ENCODE measurements around the gene MACROH2A1. TPM values are rescaled to one million over a fixed set of nuclear protein-coding genes. Genes with fewer than 3 reads are reported as not detected.

The MACROH2A1 gene
- total RNA-seq, 1 donor from 2014 or later, result 196 TPM

GRCh38 chr5:135435467-135436330 is 36.7 kb upstream of the MACROH2A1 start:
- ATAC-seq, result no peak

DNA sequence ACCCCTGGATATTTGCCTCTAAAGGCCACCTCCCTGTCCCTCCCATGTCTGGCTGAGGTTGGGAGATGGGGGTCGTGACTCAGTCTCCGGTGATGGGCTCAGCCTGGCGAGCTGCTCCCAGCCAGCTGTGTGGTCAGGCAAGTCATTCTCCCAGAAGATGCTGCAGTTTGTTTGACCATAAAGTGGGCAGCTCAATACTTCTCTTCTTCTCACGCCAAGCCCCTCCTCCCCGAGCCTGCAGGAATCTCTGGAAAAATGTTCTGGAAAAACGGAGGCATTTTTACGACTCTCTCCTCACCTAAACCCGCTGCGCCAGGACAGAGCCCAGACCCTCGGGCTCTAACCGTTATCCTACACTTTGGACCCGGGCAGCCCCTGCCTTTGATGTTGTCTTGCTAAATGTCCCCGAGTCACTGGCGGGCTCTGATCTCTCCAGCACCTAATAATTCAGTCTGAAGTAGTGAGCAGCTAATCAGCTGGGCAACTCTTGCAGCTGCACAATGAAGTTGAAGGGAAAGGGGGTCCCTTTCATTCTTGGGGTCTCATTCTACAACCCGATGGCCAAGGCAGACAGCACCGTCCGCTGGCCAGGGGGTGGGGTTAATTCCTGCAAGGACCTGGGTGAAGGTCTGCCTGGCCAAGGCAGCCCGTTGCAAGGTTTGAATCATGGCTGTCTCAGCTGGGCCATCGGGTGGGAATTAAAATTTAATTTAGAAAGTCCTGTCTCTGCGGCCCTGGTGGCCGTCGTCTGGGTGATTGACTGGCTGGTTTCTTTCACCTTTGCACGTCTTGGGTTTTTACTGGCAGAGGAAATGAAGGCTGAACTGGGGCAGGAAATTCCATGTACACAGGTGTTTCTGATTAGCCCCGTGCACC is 35.8 kb upstream of the MACROH2A1 start:
- ATAC-seq, result no peak

DNA sequence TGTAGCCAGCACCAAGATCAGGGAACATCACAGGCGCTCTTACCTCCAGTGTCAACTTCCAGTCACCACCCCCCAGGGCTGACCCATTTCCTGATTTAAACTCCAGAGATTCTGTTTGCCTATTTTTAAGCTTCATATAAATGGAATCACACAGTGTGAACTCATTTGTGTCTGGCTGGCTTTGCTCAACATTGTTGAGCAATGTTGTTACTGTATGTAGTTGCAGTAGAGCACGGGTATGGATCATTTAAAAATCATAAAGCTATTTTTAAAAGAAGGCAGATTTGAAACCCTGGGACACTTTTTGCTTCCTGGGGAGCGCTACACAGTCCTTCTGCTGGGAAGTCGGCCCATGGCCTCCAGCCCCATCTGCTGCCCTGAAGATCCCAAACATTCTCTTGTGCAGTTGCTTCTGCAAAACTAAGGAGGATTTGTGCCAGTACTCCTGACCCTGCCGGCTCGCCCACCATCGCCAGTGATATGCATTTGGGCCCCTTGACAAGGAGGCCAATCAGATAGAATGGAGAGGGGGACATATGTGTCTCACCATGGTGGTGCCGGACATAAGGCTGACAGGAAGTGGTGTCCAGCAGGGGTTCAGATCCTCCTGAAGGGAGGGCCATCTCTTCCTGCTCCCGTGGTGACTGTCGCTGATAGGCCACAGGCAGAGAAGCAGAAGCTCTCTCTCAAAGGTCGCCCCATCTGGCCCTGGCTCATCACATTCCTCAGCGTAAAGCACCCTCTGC is 34.8 kb upstream of the MACROH2A1 start:
- ATAC-seq, result no peak

DNA sequence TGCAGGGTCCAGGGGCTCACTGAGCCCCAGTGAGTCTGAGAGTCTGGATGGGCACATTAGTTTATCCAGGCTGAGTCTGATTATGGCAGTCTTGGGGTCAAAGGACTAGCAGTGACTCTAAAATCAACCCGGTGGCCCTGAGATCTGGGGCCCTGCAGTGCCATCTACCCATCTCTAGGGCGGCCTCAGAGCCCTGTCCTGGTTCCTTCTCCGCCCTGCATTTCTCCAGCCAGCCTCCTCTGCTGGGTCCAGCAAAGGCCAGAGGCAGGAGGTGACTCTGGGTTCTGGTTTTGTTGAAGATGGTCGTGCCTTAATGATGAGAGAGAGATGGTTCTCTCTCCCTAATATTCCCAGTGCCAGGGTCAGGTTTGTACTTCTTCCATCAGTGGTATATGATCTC is 33.1 kb upstream of the MACROH2A1 start:
- ATAC-seq, result no peak

DNA sequence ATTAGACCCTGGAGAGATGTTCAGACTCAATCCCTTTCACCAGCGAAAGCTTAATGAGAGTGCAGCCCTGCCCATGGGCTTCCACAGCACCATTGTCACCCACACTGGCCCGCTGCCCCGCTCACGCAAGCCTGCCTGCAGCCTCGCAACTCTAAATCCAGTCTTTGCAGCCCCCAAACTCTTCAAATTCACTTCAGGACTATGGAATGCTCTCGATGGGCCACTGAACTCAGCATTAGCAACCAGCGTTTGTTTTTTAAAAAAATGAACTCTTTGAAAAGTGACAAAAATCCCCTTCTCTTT is 31.1 kb upstream of the MACROH2A1 start:
- ATAC-seq, result no peak

DNA sequence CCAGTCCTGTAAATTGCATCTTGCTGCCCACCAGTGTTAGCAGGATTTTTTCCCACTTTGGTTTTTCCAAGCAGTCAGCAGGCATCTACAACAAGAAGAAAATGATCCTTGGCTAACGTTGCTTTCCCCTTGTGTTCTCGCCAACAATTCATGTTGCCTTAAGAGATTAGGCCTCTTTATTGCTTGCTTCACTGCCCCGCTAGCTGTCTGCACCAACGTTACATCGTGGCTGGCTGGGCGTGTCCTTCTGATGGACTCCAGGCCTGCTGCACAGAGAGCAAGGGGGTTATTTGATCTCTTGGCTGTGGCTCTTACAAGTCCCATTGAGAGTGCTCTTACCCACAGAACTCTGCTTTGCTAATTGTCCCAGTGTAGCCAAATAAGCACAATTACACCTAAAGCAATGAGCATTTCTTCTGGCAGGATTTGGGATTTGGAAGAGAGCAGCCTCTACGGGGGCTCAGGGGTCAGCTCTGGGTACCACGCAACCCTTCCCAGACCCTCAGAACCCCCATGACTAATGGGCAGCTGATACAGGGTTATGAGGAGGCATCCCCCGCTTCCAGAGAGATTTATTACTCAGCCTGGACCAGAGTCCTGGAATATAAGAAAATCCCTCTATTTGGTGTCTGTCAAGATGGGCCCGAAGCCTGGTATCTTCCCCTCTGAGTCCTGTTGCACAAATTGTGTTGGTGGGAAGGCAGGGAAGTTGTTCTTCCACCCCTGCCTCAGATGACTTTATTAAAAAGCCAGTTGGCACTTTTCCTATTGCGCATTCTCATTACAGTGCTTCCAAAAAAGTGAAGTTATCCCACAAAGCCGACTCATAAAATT is 30.5 kb upstream of the MACROH2A1 start:
- ATAC-seq, result no peak

GRCh38 chr5:135428586-135428985 is 29.6 kb upstream of the MACROH2A1 start:
- no peak for ATAC-seq

GRCh38 chr5:135426102-135427082 is 27.4 kb upstream of the MACROH2A1 start:
- ATAC-seq, result peak; percentile 78

GRCh38 chr5:135425641-135426040 is 26.6 kb upstream of the MACROH2A1 start:
- no peak for ATAC-seq

DNA sequence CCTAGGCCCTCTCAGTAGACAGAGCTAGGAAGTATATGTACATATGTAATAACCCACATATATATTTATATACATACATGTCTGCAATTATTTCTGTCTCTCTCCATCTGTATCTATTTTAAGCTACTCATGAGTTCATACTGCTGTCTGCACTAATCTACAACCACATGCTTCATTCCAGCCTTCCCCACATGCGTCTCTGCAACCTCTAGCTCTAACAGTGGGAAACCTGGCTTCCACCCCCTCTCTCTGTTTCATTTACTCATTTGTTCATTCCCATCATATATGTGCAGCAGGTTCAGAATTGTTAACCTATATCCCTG is 24.8 kb upstream of the MACROH2A1 start:
- no peak for ATAC-seq

GRCh38 chr5:135423146-135423845 is 24.3 kb upstream of the MACROH2A1 start:
- ATAC-seq, result no peak

GRCh38 chr5:135422419-135422818 is 23.4 kb upstream of the MACROH2A1 start:
- no peak for ATAC-seq

GRCh38 chr5:135417083-135417482 is 18.1 kb upstream of the MACROH2A1 start:
- no peak for ATAC-seq

DNA sequence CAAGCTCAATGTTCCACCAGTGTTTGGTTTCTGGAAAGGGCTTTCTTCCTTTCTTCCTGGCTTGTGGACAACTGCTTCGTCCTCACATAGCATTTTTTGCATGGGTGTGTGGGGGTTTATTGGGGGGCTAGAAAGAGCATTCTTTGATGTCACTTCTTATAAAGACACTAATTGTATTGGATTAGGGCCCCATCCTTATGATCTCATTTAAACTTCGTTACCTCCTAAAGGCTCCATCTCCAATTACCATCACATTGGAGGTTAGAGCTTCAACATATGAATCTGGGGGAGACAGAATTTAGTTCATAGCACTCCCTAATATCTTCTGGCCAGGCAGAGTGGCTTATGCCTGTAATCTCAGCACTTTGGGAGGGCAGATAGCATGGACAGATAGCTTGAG is 6.1 kb upstream of the MACROH2A1 start:
- ATAC-seq, result no peak

DNA sequence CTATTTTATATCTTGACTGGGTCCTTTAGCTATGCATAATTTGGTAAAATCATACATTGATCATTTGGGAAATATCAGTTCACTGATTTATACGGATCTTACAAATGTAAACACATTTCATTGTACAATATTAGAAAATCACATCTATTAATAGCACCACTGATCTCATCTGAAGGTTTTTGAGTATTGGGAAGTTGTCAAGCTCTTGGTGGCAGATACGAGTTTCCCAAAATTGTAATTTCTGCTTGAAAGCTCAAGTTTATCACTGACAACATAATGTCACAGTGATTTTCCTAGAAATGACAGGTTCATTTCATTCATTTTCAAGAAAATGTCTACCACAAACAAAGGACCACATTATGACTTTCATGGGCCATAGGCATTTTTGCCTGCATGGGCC is 3.0 kb upstream of the MACROH2A1 start:
- ATAC-seq, result no peak

DNA sequence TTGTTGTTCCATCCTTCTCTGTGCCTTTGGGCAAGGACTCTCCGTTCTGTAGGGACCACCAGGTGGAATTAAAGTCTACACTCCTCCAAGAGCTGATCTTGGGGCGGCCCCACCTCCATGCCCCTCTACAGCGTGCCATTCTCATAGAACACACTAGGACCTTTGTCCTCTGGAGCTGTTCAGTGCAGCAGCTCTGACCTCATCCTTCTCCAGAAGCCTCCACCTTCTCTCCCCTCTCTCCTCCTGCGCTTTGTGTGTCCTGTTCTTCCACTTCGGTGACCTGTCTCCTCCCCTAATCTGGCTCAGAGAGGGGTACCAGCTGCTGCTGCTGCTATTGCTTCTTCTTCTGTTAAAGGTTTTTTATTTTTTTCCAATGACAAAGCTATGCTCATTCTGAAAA is 1.8 kb upstream of the MACROH2A1 start:
- ATAC-seq, result no peak

- ATAC-seq, result no peak
These were observed 937 bp upstream of the MACROH2A1 start for GRCh38 chr5:135399794-135400542.

GRCh38 chr5:135398160-135398854 is 724 bp downstream of the MACROH2A1 start:
- ATAC-seq, result peak; percentile 65

- no peak for ATAC-seq
These were observed 1.9 kb downstream of the MACROH2A1 start for GRCh38 chr5:135397084-135397483.
